Smooth muscle cell (in vitro differentiated cells): ENCODE results near the gene MAPK7. TPM values are rescaled to one million over a fixed set of nuclear protein-coding genes. Genes with fewer than 3 reads are reported as not detected.

Source experiments
- DNase-seq: peaks from one replicate; lab custom pipeline; 2025; ENCODE audit not compliant: unreplicated experiment; lab: John Stamatoyannopoulos, UW
- H2AFZ ChIP-seq: fragments of 200-600 bp; sonication (generic); 2 replicates; pipeline ENCODE4 v1.6.0; 2016; ENCODE audit warnings: antibody characterized with exemption, low read depth, mild to moderate bottlenecking
- H3F3A ChIP-seq: fragments of 200-600 bp; sonication (generic); 2 replicates; pipeline ENCODE4 v1.6.0; 2017; ENCODE audit warnings: antibody characterized with exemption, low read depth
- H3K27ac ChIP-seq: fragments of 200-600 bp; sonication (generic); 2 replicates; pipeline ENCODE4 v1.5.1; 2016; ENCODE audit warnings: low read depth, mild to moderate bottlenecking
- H3K27me3 ChIP-seq: fragments of 200-600 bp; sonication (generic); 2 replicates; pipeline ENCODE4 v1.6.1; 2016; ENCODE audit warnings: low read depth, mild to moderate bottlenecking
- H3K36me3 ChIP-seq: fragments of 200-600 bp; sonication (generic); 2 replicates; pipeline ENCODE4 v1.5.1; 2016; ENCODE audit warnings: low read depth
- H3K4me1 ChIP-seq: fragments of 200-600 bp; sonication (generic); 2 replicates; pipeline ENCODE4 v1.5.1; 2016; ENCODE audit warnings: low read depth
- H3K4me2 ChIP-seq: fragments of 200-600 bp; sonication (generic); 2 replicates; pipeline ENCODE4 v1.6.0; 2016; ENCODE audit warnings: mild to moderate bottlenecking
- H3K4me3 ChIP-seq: fragments of 200-600 bp; sonication (generic); 2 replicates; pipeline ENCODE4 v1.5.1; 2016; ENCODE audit warnings: mild to moderate bottlenecking
- H3K79me2 ChIP-seq: fragments of 200-600 bp; sonication (generic); 2 replicates; pipeline ENCODE4 v1.6.0; 2016; ENCODE audit warnings: low read depth, mild to moderate bottlenecking
- H3K9ac ChIP-seq: fragments of 200-600 bp; sonication (generic); 2 replicates; pipeline ENCODE4 v1.6.0; 2016; ENCODE audit warnings: low read depth
- H3K9me3 ChIP-seq: fragments of 200-600 bp; sonication (generic); replicated peaks from 2 replicates; pipeline ENCODE4 v1.5.1; 2016; ENCODE audit warnings: low read depth
- H4K20me1 ChIP-seq: fragments of 200-600 bp; sonication (generic); 2 replicates; pipeline ENCODE4 v1.6.0; 2016; ENCODE audit warnings: low read depth
- CTCF ChIP-seq: fragments of 200-600 bp; sonication (generic); IDR thresholded peaks from 2 replicates; pipeline ENCODE4 v1.5.1; 2017; ENCODE audit warnings: borderline replicate concordance, mild to moderate bottlenecking, antibody characterized with exemption; ENCODE audit not compliant: insufficient read depth, poor library complexity, severe bottlenecking
- WGBS: methylation state at CpG from one replicate; pipeline ENCODE4 v1.1.7; 2016; ENCODE audit warnings: low lambda C conversion rate; 5-methylcytosine and 5-hydroxymethylcytosine counted together
- polyA plus RNA-seq: library from polyadenylated mRNA; unstranded; fragments of >200 nt; fragmentation: Nextera tagmentation; extraction: Ambion mirVana; gene quantifications from 2 replicates; pipeline ENCODE4 v1.2.1, GENCODE V29; 2016
- total RNA-seq: library from RNA; depleted of rRNA; stranded (reverse); fragments of >200 nt; gene quantifications from 2 replicates; pipeline ENCODE4 v1.2.3, GENCODE V29; 2014

Gene MAPK7
- total and polyA plus RNA-seq, 2 experiments from 2014 or later, result 9.1 to 36.3 TPM

- Histone ChIP-seq H3K9ac (no peak overlapping the region), H3K4me1 (no peaks in the 10 kb centered on the region), H3K36me3 (no peaks in the 10 kb centered on the region), H3K4me3 (no peak overlapping the region), H3K4me2 (peak overlapping the region; percentile 40), H3K9me3 (no peaks in the 10 kb centered on the region), H3F3A (no peaks in the 10 kb centered on the region), H3K79me2 (no peaks in the 10 kb centered on the region), H3K27me3 (no peaks in the 10 kb centered on the region), H2AFZ (no peak overlapping the region), H4K20me1 (no peaks in the 10 kb centered on the region), H3K27ac (peak overlapping the region; percentile 34)
- TF ChIP-seq CTCF, result no peak
- WGBS, result 32% methylated on average over 7 of the region's 7 CpGs
- no peak for DNase-seq
These were observed 40.1 kb downstream of the MAPK7 start for GRCh38 chr17:19418251-19418992.

GRCh38 chr17:19421219-19421618 is 42.9 kb downstream of the MAPK7 start:
- Histone ChIP-seq H3K4me2 (no peak overlapping the region), H3K36me3 (no peaks in the 10 kb centered on the region), H3K9ac (no peak overlapping the region), H3K27me3 (no peaks in the 10 kb centered on the region), H3K79me2 (no peaks in the 10 kb centered on the region), H3F3A (peaks cover 6% of the 10 kb centered on the region), H3K4me3 (no peak overlapping the region), H3K9me3 (no peaks in the 10 kb centered on the region), H3K27ac (no peak overlapping the region), H2AFZ (no peak overlapping the region), H3K4me1 (no peaks in the 10 kb centered on the region), H4K20me1 (no peaks in the 10 kb centered on the region)
- no peak for TF ChIP-seq CTCF
- no peak for DNase-seq
- 81% methylated on average over 4 of the region's 4 CpGs for WGBS

GRCh38 chr17:19421926-19422325 is 43.6 kb downstream of the MAPK7 start:
- H4K20me1 ChIP-seq, result no peaks in the 10 kb centered on the region
- DNase-seq, result no peak
- no peak for TF ChIP-seq CTCF
- peaks cover 6% of the 10 kb centered on the region for H3F3A ChIP-seq
- no peaks in the 10 kb centered on the region for H3K27me3 ChIP-seq
- no peaks in the 10 kb centered on the region for H3K9me3 ChIP-seq
- H3K4me2 ChIP-seq, result no peak overlapping the region
- no peak overlapping the region for H3K4me3 ChIP-seq
- no peak overlapping the region for H3K9ac ChIP-seq
- no peaks in the 10 kb centered on the region for H3K36me3 ChIP-seq
- H3K27ac ChIP-seq, result no peak overlapping the region
- no peaks in the 10 kb centered on the region for H3K79me2 ChIP-seq
- no peak overlapping the region for H2AFZ ChIP-seq
- no peaks in the 10 kb centered on the region for H3K4me1 ChIP-seq
- WGBS, result 95% methylated on average over 6 of the region's 6 CpGs
